WTC11 (cell line): Measurements from ENCODE around the gene UGT1A7. TPM values are rescaled to one million over a fixed set of nuclear protein-coding genes. Genes with fewer than 3 reads are reported as not detected.
"Not testable (repeated sequence)": the region's sequence is repeated elsewhere in the genome, so short reads cannot be mapped to it uniquely, and the experiment has no call there.

ENCODE experiments used
- ATAC-seq: fragments of 200-7000 bp; cut with Tn5 transposase; 2 replicates; pipeline ENCODE4 v1.10.0; 2021; ENCODE audit warnings: mild to moderate bottlenecking, moderate library complexity
- CTCF ChIA-PET: fragments of 300-600 bp; sonication (Branson Sonifier 250); formaldehyde crosslinking; loops from one replicate; lab custom pipeline; 2021; ENCODE audit warnings: antibody characterized with exemption; lab: Charles Lee
- POLR2A ChIA-PET: fragments of 350-600 bp; sonication (Branson Sonifier 250); formaldehyde crosslinking; loops from one replicate; lab custom pipeline; 2021; ENCODE audit warnings: antibody characterized with exemption; lab: Charles Lee
- DNase-seq: peaks from one replicate; pipeline ENCODE4 v3.0.0; 2021; ENCODE audit warnings: low spot score
- H3K27ac Mint-ChIP-seq: 2 replicates; pipeline ENCODE4 v1.8.0; 2021; ENCODE audit warnings: mixed read lengths
- H3K27me3 Mint-ChIP-seq: 2 replicates; pipeline ENCODE4 v1.8.0; 2021; ENCODE audit warnings: low read depth, mild to moderate bottlenecking, moderate library complexity, mixed read lengths
- H3K36me3 Mint-ChIP-seq: 2 replicates; pipeline ENCODE4 v1.8.0; 2021; ENCODE audit warnings: mixed read lengths
- H3K4me1 Mint-ChIP-seq: 2 replicates; pipeline ENCODE4 v1.8.0; 2022; ENCODE audit warnings: mixed read lengths
- H3K4me3 Mint-ChIP-seq: 2 replicates; pipeline ENCODE4 v1.8.0; 2021; ENCODE audit warnings: mild to moderate bottlenecking, moderate library complexity, mixed read lengths
- H3K9me3 Mint-ChIP-seq: 2 replicates; pipeline ENCODE4 v1.8.0; 2021; ENCODE audit warnings: mixed read lengths
- CDX4 ChIP-seq: fragments of 250-450 bp; sonication (Bioruptor Pico); IDR thresholded peaks from 2 replicates; pipeline ENCODE4 v1.9.0; 2021; ENCODE audit warnings: moderate library complexity, mild to moderate bottlenecking, inconsistent platforms, borderline replicate concordance
- CREM ChIP-seq: sonication (generic); formaldehyde crosslinking; IDR thresholded peaks from 2 replicates; pipeline ENCODE4 v1.8.1; 2022; ENCODE audit warnings: mild to moderate bottlenecking, missing genetic modification reagents, moderate library complexity
- ETV6 ChIP-seq: sonication (generic); formaldehyde crosslinking; IDR thresholded peaks from 2 replicates; pipeline ENCODE4 v1.8.1; 2022; ENCODE audit warnings: mild to moderate bottlenecking, missing genetic modification reagents
- FOXJ3 ChIP-seq: sonication (generic); formaldehyde crosslinking; IDR thresholded peaks from 2 replicates; pipeline ENCODE4 v1.9.0; 2021; ENCODE audit warnings: missing genetic modification reagents, mild to moderate bottlenecking, borderline replicate concordance
- FOXK1 ChIP-seq: sonication (generic); formaldehyde crosslinking; IDR thresholded peaks from 2 replicates; pipeline ENCODE4 v1.8.0; 2022; ENCODE audit warnings: mild to moderate bottlenecking, moderate library complexity, missing genetic modification reagents
- FOXP1 ChIP-seq: sonication (generic); formaldehyde crosslinking; IDR thresholded peaks from 2 replicates; pipeline ENCODE4 v1.8.0; 2022; ENCODE audit warnings: missing genetic modification reagents, mild to moderate bottlenecking, moderate library complexity, borderline replicate concordance
- GABPB1 ChIP-seq: sonication (generic); formaldehyde crosslinking; IDR thresholded peaks from 2 replicates; pipeline ENCODE4 v1.8.1; 2023; ENCODE audit warnings: mild to moderate bottlenecking, missing genetic modification reagents
- NFE2L1 ChIP-seq: sonication (generic); formaldehyde crosslinking; IDR thresholded peaks from 2 replicates; pipeline ENCODE4 v1.8.1; 2023; ENCODE audit warnings: missing genetic modification reagents
- NR2C2 ChIP-seq: sonication (generic); formaldehyde crosslinking; IDR thresholded peaks from 2 replicates; pipeline ENCODE4 v1.8.0; 2022; ENCODE audit warnings: mild to moderate bottlenecking, missing genetic modification reagents
- SP1 ChIP-seq: sonication (generic); formaldehyde crosslinking; conservative IDR thresholded peaks from 2 replicates; pipeline ENCODE4 v1.8.1; 2022; ENCODE audit warnings: missing genetic modification reagents
- TEAD4 ChIP-seq: sonication (generic); formaldehyde crosslinking; IDR thresholded peaks from 2 replicates; pipeline ENCODE4 v1.8.0; 2022; ENCODE audit warnings: mild to moderate bottlenecking, missing genetic modification reagents
- ZBTB21 ChIP-seq: sonication (generic); formaldehyde crosslinking; IDR thresholded peaks from 2 replicates; pipeline ENCODE4 v1.8.1; 2023; ENCODE audit warnings: mild to moderate bottlenecking, missing genetic modification reagents, borderline replicate concordance
- ZNF219 ChIP-seq: sonication (generic); formaldehyde crosslinking; IDR thresholded peaks from 2 replicates; pipeline ENCODE4 v1.8.0; 2023; ENCODE audit warnings: missing genetic modification reagents, mild to moderate bottlenecking, borderline replicate concordance
- ZNF423 ChIP-seq: fragments of 250-450 bp; sonication (Bioruptor Pico); IDR thresholded peaks from 2 replicates; pipeline ENCODE4 v2.1.2; 2022; ENCODE audit warnings: mild to moderate bottlenecking, moderate library complexity
- total RNA-seq: library from RNA; stranded (reverse); gene quantifications from 3 replicates; pipeline ENCODE4 v1.2.3, GENCODE V29; 2021
- TF ChIP-seq, protein P1 (sequence below): sonication (generic); formaldehyde crosslinking; IDR thresholded peaks from 2 replicates; pipeline ENCODE4 v1.8.0; 2023; ENCODE audit warnings: mild to moderate bottlenecking, missing genetic modification reagents
- TF ChIP-seq, protein P2 (sequence below): sonication (generic); formaldehyde crosslinking; IDR thresholded peaks from 2 replicates; pipeline ENCODE4 v1.8.1; 2022; ENCODE audit warnings: mild to moderate bottlenecking, moderate library complexity, missing genetic modification reagents
- TF ChIP-seq, protein P3 (sequence below): sonication (generic); formaldehyde crosslinking; IDR thresholded peaks from 2 replicates; pipeline ENCODE4 v1.8.1; 2023; ENCODE audit warnings: mild to moderate bottlenecking, missing genetic modification reagents, moderate library complexity
- TF ChIP-seq, protein P4 (sequence below): sonication (generic); formaldehyde crosslinking; IDR thresholded peaks from 2 replicates; pipeline ENCODE4 v1.8.0; 2023; ENCODE audit warnings: missing genetic modification reagents, mild to moderate bottlenecking, borderline replicate concordance

Gene UGT1A7
- total RNA-seq, 1 experiment from 2014 or later = not detected

GRCh38 chr2:233699424-233700027 is 17.8 kb downstream of the UGT1A7 start:
- ChIA-PET CTCF (interaction anchor here (1.6 kb wide), 1 partner anchor 12 kb away, joined by 7 read pairs; the partner anchor contains the start of gene UGT1A5), POLR2A (interaction anchor here (0.8 kb wide), 1 partner anchor 134 kb away, joined by 3 read pairs; no protein-coding TSS in a partner anchor)
- Mint-ChIP-seq H3K4me1 (peaks cover 7% of the 10 kb centered on the region; the same call in 1 of the 2 replicates), H3K9me3 (no peaks in the 10 kb centered on the region), H3K27me3 (no peaks in the 10 kb centered on the region), H3K4me3 (no peak overlapping the region), H3K36me3 (no peaks in the 10 kb centered on the region), H3K27ac (0 out of 2 replicates have a peak overlapping the region, but pooled peaks have one; percentile 38)
- DNase-seq = no peak
- ATAC-seq = no peak
- no peak for TF ChIP-seq ZNF219 (CRISPR knock-in tag)
- TF ChIP-seq, protein P1, sequence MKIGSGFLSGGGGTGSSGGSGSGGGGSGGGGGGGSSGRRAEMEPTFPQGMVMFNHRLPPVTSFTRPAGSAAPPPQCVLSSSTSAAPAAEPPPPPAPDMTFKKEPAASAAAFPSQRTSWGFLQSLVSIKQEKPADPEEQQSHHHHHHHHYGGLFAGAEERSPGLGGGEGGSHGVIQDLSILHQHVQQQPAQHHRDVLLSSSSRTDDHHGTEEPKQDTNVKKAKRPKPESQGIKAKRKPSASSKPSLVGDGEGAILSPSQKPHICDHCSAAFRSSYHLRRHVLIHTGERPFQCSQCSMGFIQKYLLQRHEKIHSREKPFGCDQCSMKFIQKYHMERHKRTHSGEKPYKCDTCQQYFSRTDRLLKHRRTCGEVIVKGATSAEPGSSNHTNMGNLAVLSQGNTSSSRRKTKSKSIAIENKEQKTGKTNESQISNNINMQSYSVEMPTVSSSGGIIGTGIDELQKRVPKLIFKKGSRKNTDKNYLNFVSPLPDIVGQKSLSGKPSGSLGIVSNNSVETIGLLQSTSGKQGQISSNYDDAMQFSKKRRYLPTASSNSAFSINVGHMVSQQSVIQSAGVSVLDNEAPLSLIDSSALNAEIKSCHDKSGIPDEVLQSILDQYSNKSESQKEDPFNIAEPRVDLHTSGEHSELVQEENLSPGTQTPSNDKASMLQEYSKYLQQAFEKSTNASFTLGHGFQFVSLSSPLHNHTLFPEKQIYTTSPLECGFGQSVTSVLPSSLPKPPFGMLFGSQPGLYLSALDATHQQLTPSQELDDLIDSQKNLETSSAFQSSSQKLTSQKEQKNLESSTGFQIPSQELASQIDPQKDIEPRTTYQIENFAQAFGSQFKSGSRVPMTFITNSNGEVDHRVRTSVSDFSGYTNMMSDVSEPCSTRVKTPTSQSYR (CRISPR knock-in tag) = no peak
- TF ChIP-seq, protein P2, sequence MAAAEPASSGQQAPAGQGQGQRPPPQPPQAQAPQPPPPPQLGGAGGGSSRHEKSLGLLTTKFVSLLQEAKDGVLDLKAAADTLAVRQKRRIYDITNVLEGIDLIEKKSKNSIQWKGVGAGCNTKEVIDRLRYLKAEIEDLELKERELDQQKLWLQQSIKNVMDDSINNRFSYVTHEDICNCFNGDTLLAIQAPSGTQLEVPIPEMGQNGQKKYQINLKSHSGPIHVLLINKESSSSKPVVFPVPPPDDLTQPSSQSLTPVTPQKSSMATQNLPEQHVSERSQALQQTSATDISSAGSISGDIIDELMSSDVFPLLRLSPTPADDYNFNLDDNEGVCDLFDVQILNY (CRISPR knock-in tag) = no peak
- TF ChIP-seq NR2C2 (CRISPR knock-in tag) = no peak
- no peak for TF ChIP-seq ZBTB21 (CRISPR knock-in tag)
- no peak for TF ChIP-seq ETV6
- TF ChIP-seq TEAD4 (CRISPR knock-in tag) = no peak
- TF ChIP-seq SP1 (CRISPR knock-in tag) = no peak
- TF ChIP-seq, protein P3, sequence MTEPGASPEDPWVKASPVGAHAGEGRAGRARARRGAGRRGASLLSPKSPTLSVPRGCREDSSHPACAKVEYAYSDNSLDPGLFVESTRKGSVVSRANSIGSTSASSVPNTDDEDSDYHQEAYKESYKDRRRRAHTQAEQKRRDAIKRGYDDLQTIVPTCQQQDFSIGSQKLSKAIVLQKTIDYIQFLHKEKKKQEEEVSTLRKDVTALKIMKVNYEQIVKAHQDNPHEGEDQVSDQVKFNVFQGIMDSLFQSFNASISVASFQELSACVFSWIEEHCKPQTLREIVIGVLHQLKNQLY = no peak

DNA sequence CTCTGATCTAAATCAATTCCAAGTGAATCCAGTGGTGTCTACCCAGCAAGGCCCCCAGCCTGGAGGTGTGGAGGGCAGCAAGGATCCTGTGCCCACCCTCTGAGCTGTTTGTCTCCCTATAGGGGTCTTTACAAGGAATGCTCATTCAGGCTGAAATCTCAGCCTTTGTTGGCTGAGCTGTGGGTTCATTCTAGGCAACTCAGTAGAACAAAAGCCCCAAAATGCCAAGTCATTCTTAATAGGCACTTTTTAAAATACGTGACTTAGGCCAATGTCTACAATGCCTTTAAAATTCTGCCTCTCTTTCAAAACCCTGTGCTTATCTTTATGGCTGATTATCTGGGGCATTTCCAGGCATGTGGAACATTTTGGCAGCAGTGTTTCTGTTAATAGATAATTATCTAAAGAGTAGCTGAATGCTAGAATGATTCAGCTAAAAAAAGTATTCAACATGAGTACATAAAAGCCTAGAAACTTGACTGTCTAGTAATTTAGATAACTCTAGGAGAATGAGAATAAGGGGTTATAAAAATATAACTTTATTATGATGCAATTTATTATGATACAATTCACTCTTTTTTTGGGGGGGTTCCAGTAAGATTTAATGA is 18.4 kb downstream of the UGT1A7 start:
- no peak for TF ChIP-seq FOXJ3
- 0 out of 2 replicates have a peak, but pooled peaks have one; percentile 54 for TF ChIP-seq NFE2L1 (CRISPR knock-in tag)
- Mint-ChIP-seq H3K4me3 (no peak overlapping the region), H3K9me3 (no peaks in the 10 kb centered on the region), H3K27ac (0 out of 2 replicates have a peak overlapping the region, but pooled peaks have one; percentile 38), H3K36me3 (no peaks in the 10 kb centered on the region), H3K4me1 (peaks cover 7% of the 10 kb centered on the region; the same call in 1 of the 2 replicates), H3K27me3 (no peaks in the 10 kb centered on the region)
- ChIA-PET CTCF (interaction anchor here (1.6 kb wide), 1 partner anchor 12 kb away, joined by 7 read pairs; the partner anchor contains the start of gene UGT1A5), POLR2A (no interaction called here)
- no peak for DNase-seq
- peak; percentile 67 for ATAC-seq

GRCh38 chr2:233700842-233701241 is 19.1 kb downstream of the UGT1A7 start:
- CTCF ChIA-PET, DNase-seq, POLR2A ChIA-PET, H3K4me1 Mint-ChIP-seq, H3K27ac Mint-ChIP-seq, H3K9me3 Mint-ChIP-seq, H3K4me3 Mint-ChIP-seq, H3K27me3 Mint-ChIP-seq, H3K36me3 Mint-ChIP-seq, ATAC-seq: not testable (repeated sequence)

GRCh38 chr2:233702238-233702637 is 20.5 kb downstream of the UGT1A7 start:
- no peak for DNase-seq
- no peak for ATAC-seq
- ChIA-PET POLR2A (no interaction called here), CTCF (no interaction called here)
- no peak overlapping the region for H3K27ac Mint-ChIP-seq
- H3K27me3 Mint-ChIP-seq = no peaks in the 10 kb centered on the region
- H3K4me3 Mint-ChIP-seq = no peak overlapping the region
- H3K9me3 Mint-ChIP-seq = no peaks in the 10 kb centered on the region
- H3K36me3 Mint-ChIP-seq = no peaks in the 10 kb centered on the region
- H3K4me1 Mint-ChIP-seq = peaks cover 7% of the 10 kb centered on the region; the same call in 1 of the 2 replicates
- TF ChIP-seq FOXK1 (no peak), NR2C2 (CRISPR knock-in tag) (no peak), CDX4 (CRISPR knock-in tag) (no peak), CREM (CRISPR knock-in tag) (no peak), FOXP1 (CRISPR knock-in tag) (no peak), ZNF423 (CRISPR knock-in tag) (no peak), GABPB1 (CRISPR knock-in tag) (no peak)
- TF ChIP-seq, protein P4, sequence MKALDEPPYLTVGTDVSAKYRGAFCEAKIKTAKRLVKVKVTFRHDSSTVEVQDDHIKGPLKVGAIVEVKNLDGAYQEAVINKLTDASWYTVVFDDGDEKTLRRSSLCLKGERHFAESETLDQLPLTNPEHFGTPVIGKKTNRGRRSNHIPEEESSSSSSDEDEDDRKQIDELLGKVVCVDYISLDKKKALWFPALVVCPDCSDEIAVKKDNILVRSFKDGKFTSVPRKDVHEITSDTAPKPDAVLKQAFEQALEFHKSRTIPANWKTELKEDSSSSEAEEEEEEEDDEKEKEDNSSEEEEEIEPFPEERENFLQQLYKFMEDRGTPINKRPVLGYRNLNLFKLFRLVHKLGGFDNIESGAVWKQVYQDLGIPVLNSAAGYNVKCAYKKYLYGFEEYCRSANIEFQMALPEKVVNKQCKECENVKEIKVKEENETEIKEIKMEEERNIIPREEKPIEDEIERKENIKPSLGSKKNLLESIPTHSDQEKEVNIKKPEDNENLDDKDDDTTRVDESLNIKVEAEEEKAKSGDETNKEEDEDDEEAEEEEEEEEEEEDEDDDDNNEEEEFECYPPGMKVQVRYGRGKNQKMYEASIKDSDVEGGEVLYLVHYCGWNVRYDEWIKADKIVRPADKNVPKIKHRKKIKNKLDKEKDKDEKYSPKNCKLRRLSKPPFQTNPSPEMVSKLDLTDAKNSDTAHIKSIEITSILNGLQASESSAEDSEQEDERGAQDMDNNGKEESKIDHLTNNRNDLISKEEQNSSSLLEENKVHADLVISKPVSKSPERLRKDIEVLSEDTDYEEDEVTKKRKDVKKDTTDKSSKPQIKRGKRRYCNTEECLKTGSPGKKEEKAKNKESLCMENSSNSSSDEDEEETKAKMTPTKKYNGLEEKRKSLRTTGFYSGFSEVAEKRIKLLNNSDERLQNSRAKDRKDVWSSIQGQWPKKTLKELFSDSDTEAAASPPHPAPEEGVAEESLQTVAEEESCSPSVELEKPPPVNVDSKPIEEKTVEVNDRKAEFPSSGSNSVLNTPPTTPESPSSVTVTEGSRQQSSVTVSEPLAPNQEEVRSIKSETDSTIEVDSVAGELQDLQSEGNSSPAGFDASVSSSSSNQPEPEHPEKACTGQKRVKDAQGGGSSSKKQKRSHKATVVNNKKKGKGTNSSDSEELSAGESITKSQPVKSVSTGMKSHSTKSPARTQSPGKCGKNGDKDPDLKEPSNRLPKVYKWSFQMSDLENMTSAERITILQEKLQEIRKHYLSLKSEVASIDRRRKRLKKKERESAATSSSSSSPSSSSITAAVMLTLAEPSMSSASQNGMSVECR (CRISPR knock-in tag) = no peak
